HG02938 (cell line): ENCODE measurements around the gene EME1.
"Not testable (repeated sequence)": the region's sequence is repeated elsewhere in the genome, so short reads cannot be mapped to it uniquely, and the experiment has no call there.

Experiments
- ATAC-seq: cut with Tn5 transposase; IDR thresholded peaks from one replicate; pipeline ENCODE4 v1.9.1; 2021; ENCODE audit warnings: mild to moderate bottlenecking, moderate library complexity; ENCODE audit not compliant: unreplicated experiment

EME1 gene

GRCh38 chr17:50386510-50386909, 13.5 kb downstream of the EME1 start:
- no peak for ATAC-seq

- ATAC-seq = no peak
Observed at GRCh38 chr17:50388728-50389127, 15.7 kb downstream of the EME1 start.

- no peak for ATAC-seq
Observed at GRCh38 chr17:50389534-50389933, 16.5 kb downstream of the EME1 start.

- no peak for ATAC-seq
Observed at GRCh38 chr17:50392621-50393020, 19.6 kb downstream of the EME1 start.

GRCh38 chr17:50393700-50394099, 20.7 kb downstream of the EME1 start:
- ATAC-seq = no peak

GRCh38 chr17:50394711-50395110, 21.7 kb downstream of the EME1 start:
- ATAC-seq = no peak

GRCh38 chr17:50396261-50397110, 23.5 kb downstream of the EME1 start:
- no peak for ATAC-seq

GRCh38 chr17:50397111-50397918, 24.3 kb downstream of the EME1 start, which contains the start of gene LRRC59:
TSS of gene LRRC59 (minus strand) at chr17:50397523. CDS start at chr17:50397317, 206 bp downstream.
- peak; percentile 86 for ATAC-seq

GRCh38 chr17:50397919-50398285, 24.9 kb downstream of the EME1 start:
- ATAC-seq = no peak

- ATAC-seq = not testable (repeated sequence)
Observed at GRCh38 chr17:50398672-50399071, 25.6 kb downstream of the EME1 start.

GRCh38 chr17:50399591-50399990, 26.6 kb downstream of the EME1 start:
- not testable (repeated sequence) for ATAC-seq

- ATAC-seq = not testable (repeated sequence)
Observed at GRCh38 chr17:50405351-50405750, 32.3 kb downstream of the EME1 start.

GRCh38 chr17:50406578-50406977, 33.5 kb downstream of the EME1 start:
- ATAC-seq = no peak

GRCh38 chr17:50407921-50408320, 34.9 kb downstream of the EME1 start:
- ATAC-seq = no peak

- no peak for ATAC-seq
Observed at GRCh38 chr17:50412188-50412732, 39.2 kb downstream of the EME1 start.

GRCh38 chr17:50414808-50415207, 41.8 kb downstream of the EME1 start:
- ATAC-seq = no peak

GRCh38 chr17:50419577-50419976, 46.5 kb downstream of the EME1 start:
- ATAC-seq = not testable (repeated sequence)

GRCh38 chr17:50420419-50421112, 47.5 kb downstream of the EME1 start:
- ATAC-seq = no peak

GRCh38 chr17:50421308-50422051, 48.5 kb downstream of the EME1 start:
- ATAC-seq = no peak

- ATAC-seq = no peak
Observed at GRCh38 chr17:50422738-50423137, 49.7 kb downstream of the EME1 start.
